A549 (cell line): ENCODE data around the gene SMYD5. TPM values are rescaled to one million over a fixed set of nuclear protein-coding genes. Genes with fewer than 3 reads are reported as not detected.

Experiments used
- ATAC-seq, 2 experiments: fragments of 200-7000 bp in 1 of 2; fragments of >200 bp in 1 of 2; cut with Nextera tagmentation in 1 of 2; cut with Tn5 transposase in 1 of 2; 3 replicates each; pipeline versions ENCODE4 v1.8.0 to v1.9.1; 2018 to 2020; ENCODE audit warnings: mild to moderate bottlenecking in 1 of 2, moderate library complexity in 1 of 2
- CTCF ChIA-PET: fragments of 300-600 bp; sonication (Branson Sonifier 250); formaldehyde crosslinking; extraction: SDS; loops from one replicate; lab custom pipeline; 2021; ENCODE audit warnings: antibody characterized with exemption, inconsistent platforms; lab: Yijun Ruan, JAX
- POLR2A ChIA-PET: fragments of 350-600 bp; formaldehyde crosslinking; extraction: SDS; loops from one replicate; lab custom pipeline; 2021; ENCODE audit warnings: antibody characterized with exemption, inconsistent platforms; lab: Yijun Ruan, JAX
- DNase-seq, 2 experiments: peaks; one replicate each; pipeline versions ENCODE4 v3.0.0 to v3.0.0-alpha.2; 2011 to 2016; ENCODE audit warnings: low read depth in 1 of 2, low spot score in 1 of 2
- FAIRE-seq: peaks from 2 replicates; lab custom pipeline; 2011; peaks lifted over from hg19 to GRCh38; lab: Jason Lieb, UNC
- H3K27ac ChIP-seq, 2 experiments: fragments of >200 bp; sonication (Bioruptor Twin); formaldehyde crosslinking; 3 replicates each; pipeline ENCODE4 v1.5.1; 2016 to 2017
- H3K4me1 ChIP-seq: fragments of >200 bp; sonication (Bioruptor Twin); formaldehyde crosslinking; 3 replicates; pipeline ENCODE4 v1.6.1; 2016
- H3K4me2 ChIP-seq: fragments of >200 bp; sonication (Bioruptor Twin); formaldehyde crosslinking; 3 replicates; pipeline ENCODE4 v1.6.1; 2016
- H3K4me3 ChIP-seq: fragments of >200 bp; sonication (Bioruptor Twin); formaldehyde crosslinking; 3 replicates; pipeline ENCODE4 v1.5.1; 2016
- H3K9me3 ChIP-seq: fragments of >200 bp; sonication (Bioruptor Twin); formaldehyde crosslinking; 3 replicates; pipeline ENCODE4 v1.6.1; 2016
- CBX2 ChIP-seq: fragments of 200-600 bp; sonication (generic); IDR thresholded peaks from 2 replicates; pipeline ENCODE4 v1.6.1; 2016; ENCODE audit warnings: low read depth, mild to moderate bottlenecking, borderline replicate concordance
- CEBPB ChIP-seq, 2 experiments: fragments of >200 bp in 1 of 2; sonication (Bioruptor Twin) in 1 of 2; formaldehyde crosslinking in 1 of 2; IDR thresholded peaks; 2 replicates each; pipeline ENCODE4 v1.6.1; 2012 to 2016
- CHD2 ChIP-seq: fragments of 150-350 bp; IDR thresholded peaks from 2 replicates; pipeline ENCODE4 v1.6.1; 2014; ENCODE audit warnings: low read length; ENCODE audit not compliant: partially characterized antibody
- EHF ChIP-seq: fragments of 250-450 bp; sonication (Bioruptor Pico); IDR thresholded peaks from 2 replicates; pipeline ENCODE4 v1.5.0; 2020; ENCODE audit warnings: mild to moderate bottlenecking
- EHMT2 ChIP-seq: fragments of 200-600 bp; sonication (generic); IDR thresholded peaks from 2 replicates; pipeline ENCODE4 v1.6.1; 2016; ENCODE audit warnings: antibody characterized with exemption, low read depth, mild to moderate bottlenecking, moderate library complexity
- GATA3 ChIP-seq: IDR thresholded peaks from 2 replicates; pipeline ENCODE4 v1.6.1; 2012; ENCODE audit warnings: borderline replicate concordance
- HDAC2 ChIP-seq: fragments of 200-600 bp; sonication (generic); IDR thresholded peaks from 2 replicates; pipeline ENCODE4 v1.6.1; 2016
- HOXA7 ChIP-seq: fragments of 250-450 bp; sonication (Bioruptor Pico); IDR thresholded peaks from 2 replicates; pipeline ENCODE4 v1.5.0; 2020; ENCODE audit warnings: mild to moderate bottlenecking, moderate library complexity
- HOXB13 ChIP-seq: fragments of 250-450 bp; sonication (Bioruptor Pico); IDR thresholded peaks from 2 replicates; pipeline ENCODE4 v1.5.0; 2020; ENCODE audit warnings: low read depth, mild to moderate bottlenecking, moderate library complexity
- KDM5A ChIP-seq: fragments of 200-600 bp; sonication (generic); IDR thresholded peaks from 2 replicates; pipeline ENCODE4 v1.6.1; 2016; ENCODE audit warnings: antibody characterized with exemption, mild to moderate bottlenecking
- MAFK ChIP-seq: fragments of 450-650 bp; IDR thresholded peaks from 2 replicates; pipeline ENCODE4 v1.6.1; 2014; ENCODE audit not compliant: partially characterized antibody
- MAZ ChIP-seq: fragments of 150-350 bp; IDR thresholded peaks from 2 replicates; pipeline ENCODE4 v1.6.1; 2014; ENCODE audit warnings: antibody characterized with exemption, low read depth, low read length, borderline replicate concordance
- MYC ChIP-seq: IDR thresholded peaks from 2 replicates; pipeline ENCODE4 v1.6.1; 2012; ENCODE audit warnings: mild to moderate bottlenecking, inconsistent platforms, low read length, improper control_type of control experiment, borderline replicate concordance
- NFE2L2 ChIP-seq: fragments of 150-350 bp; conservative IDR thresholded peaks from 2 replicates; pipeline ENCODE4 v1.6.1; 2014; ENCODE audit warnings: low read length
- NPAS2 ChIP-seq: fragments of 250-450 bp; sonication (Bioruptor Pico); IDR thresholded peaks from 2 replicates; pipeline ENCODE4 v1.8.0; 2022; ENCODE audit warnings: mild to moderate bottlenecking, moderate library complexity, borderline replicate concordance
- PHF8 ChIP-seq: fragments of 200-600 bp; sonication (generic); IDR thresholded peaks from 2 replicates; pipeline ENCODE4 v1.6.1; 2016; ENCODE audit warnings: low read depth, mild to moderate bottlenecking, antibody characterized with exemption, moderate library complexity, borderline replicate concordance
- POLR2A ChIP-seq: IDR thresholded peaks from 2 replicates; pipeline ENCODE4 v1.6.1; 2012; ENCODE audit warnings: mild to moderate bottlenecking, low read length
- RAD21 ChIP-seq, 2 experiments: fragments of >200 bp in 1 of 2; sonication (Bioruptor Twin) in 1 of 2; formaldehyde crosslinking in 1 of 2; IDR thresholded peaks in 1 of 2; conservative IDR thresholded peaks in 1 of 2; 2 replicates in 1 of 2; 3 replicates in 1 of 2; pipeline ENCODE4 v1.6.1; 2012 to 2018; ENCODE audit warnings: inconsistent platforms in 1 of 2
- RCOR1 ChIP-seq: fragments of 150-350 bp; IDR thresholded peaks from 2 replicates; pipeline ENCODE4 v1.6.1; 2014; ENCODE audit warnings: antibody characterized with exemption, low read length, low read depth
- RFX5 ChIP-seq: fragments of 450-650 bp; IDR thresholded peaks from 2 replicates; pipeline ENCODE4 v1.7.1; 2014; ENCODE audit warnings: antibody characterized with exemption, mild to moderate bottlenecking, moderate library complexity
- RNF2 ChIP-seq: fragments of 200-600 bp; sonication (generic); IDR thresholded peaks from 2 replicates; pipeline ENCODE4 v1.6.1; 2016; ENCODE audit warnings: low read depth, mild to moderate bottlenecking, antibody characterized with exemption, moderate library complexity, borderline replicate concordance
- SMC3 ChIP-seq: fragments of >200 bp; sonication (Bioruptor Twin); formaldehyde crosslinking; IDR thresholded peaks from 3 replicates; pipeline ENCODE4 v1.6.1; 2018; ENCODE audit warnings: inconsistent platforms
- ZC3H11A ChIP-seq: fragments of 450-650 bp; IDR thresholded peaks from 2 replicates; pipeline ENCODE4 v1.6.1; 2014; ENCODE audit warnings: antibody characterized with exemption, mild to moderate bottlenecking
- ZFP36 ChIP-seq: fragments of 450-650 bp; IDR thresholded peaks from 2 replicates; pipeline ENCODE4 v1.6.1; 2014; ENCODE audit warnings: borderline replicate concordance; ENCODE audit not compliant: partially characterized antibody
- ZSCAN20 ChIP-seq: fragments of 250-450 bp; sonication (Bioruptor Pico); IDR thresholded peaks from 2 replicates; pipeline ENCODE4 v1.8.0; 2022; ENCODE audit warnings: mild to moderate bottlenecking, moderate library complexity
- WGBS: methylation state at CpG from one replicate; pipeline ENCODE4 v1.1.6; 2017; ENCODE audit errors: missing lambda C conversion rate; 5-methylcytosine and 5-hydroxymethylcytosine counted together
- polyA plus RNA-seq, 4 experiments: library from polyadenylated mRNA; depleted of rRNA in 3 of 4; stranded (reverse); fragments of >200 nt; fragmentation: RNase III in 1 of 4; extraction: RNeasy Plus Mini Kit Qiagen cat#74134 plus additional on column Dnase treatment in 1 of 4; gene quantifications; 2 replicates in 3 of 4; 3 replicates in 1 of 4; pipeline ENCODE4 v1.2.3, GENCODE V29; 2011 to 2017
- TF ChIP-seq, protein P1 (sequence below): fragments of >200 bp; sonication (Bioruptor Twin); formaldehyde crosslinking; IDR thresholded peaks from 2 replicates; pipeline ENCODE4 v1.6.1; 2016
- TF ChIP-seq, protein P2 (sequence below): IDR thresholded peaks from 2 replicates; pipeline ENCODE4 v1.6.1; 2012; ENCODE audit warnings: low read depth, borderline replicate concordance
- TF ChIP-seq, protein P3 (sequence below): fragments of 250-450 bp; sonication (Bioruptor Pico); IDR thresholded peaks from 2 replicates; pipeline ENCODE4 v1.5.0; 2021; ENCODE audit warnings: mild to moderate bottlenecking, moderate library complexity, borderline replicate concordance
- TF ChIP-seq, protein P4 (sequence below): fragments of 450-650 bp; IDR thresholded peaks from 2 replicates; pipeline ENCODE4 v1.6.1; 2014; ENCODE audit warnings: antibody characterized with exemption
- TF ChIP-seq, protein P5 (sequence below): IDR thresholded peaks from 2 replicates; pipeline ENCODE4 v1.6.1; 2012
- TF ChIP-seq, protein P6 (sequence below): fragments of 150-350 bp; IDR thresholded peaks from 2 replicates; pipeline ENCODE4 v1.6.1; 2014; ENCODE audit warnings: low read depth, mild to moderate bottlenecking, low read length

Gene SMYD5
- polyA plus RNA-seq, 2 of the 4 experiments (the other 2 are of a cell fraction): 40.3 to 46.7 TPM

DNA sequence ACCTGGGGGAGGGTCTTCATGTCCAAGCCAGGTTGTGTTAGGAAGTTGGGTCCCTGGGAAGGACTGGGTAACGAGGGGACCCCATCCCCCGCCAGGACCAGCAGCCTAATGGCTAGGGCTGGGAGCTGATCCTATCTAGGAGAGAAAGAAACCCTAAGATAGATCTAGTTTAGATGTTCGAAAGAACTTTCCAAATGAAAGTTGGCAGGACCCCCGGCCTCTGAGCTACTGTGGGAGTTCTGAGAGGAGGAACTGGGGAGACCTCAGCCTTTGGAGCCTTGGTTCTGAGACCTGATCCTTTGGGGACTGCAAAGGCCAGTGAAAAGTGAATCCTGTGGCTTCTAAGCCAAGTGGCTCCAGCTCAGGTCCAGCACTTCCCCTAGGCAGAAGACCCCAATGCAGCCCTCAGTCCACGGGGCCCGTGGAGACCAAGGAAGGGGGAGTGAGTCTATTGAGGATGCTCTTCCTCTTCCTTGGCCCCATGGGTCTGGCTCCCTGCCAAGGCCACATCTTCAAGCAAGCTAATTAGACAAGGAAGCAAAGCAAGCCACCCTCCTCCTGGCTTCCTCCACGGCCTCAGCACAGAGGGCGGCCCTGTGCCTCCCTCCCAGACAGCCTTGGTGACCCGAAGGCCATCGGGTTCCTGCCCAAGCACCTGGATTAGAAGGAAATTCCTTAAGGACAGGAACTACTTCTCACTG, 43.5 kb downstream of the SMYD5 start:
- CTCF ChIA-PET: interaction anchor here (0.8 to 4.8 kb wide), 11 partner anchors 9 to 172 kb away, joined by 3 to 50 read pairs (median 6); partner anchors contain the start of genes EGR4 and PRADC1
- DNase-seq (no peak), FAIRE-seq (no peak), ATAC-seq (no peak)
- H3K4me2 ChIP-seq: no peak overlapping the region
- no peaks in the 10 kb centered on the region for H3K4me1 ChIP-seq
- H3K4me3 ChIP-seq: no peak overlapping the region
- 80% methylated on average over 10 of the region's 10 CpGs for WGBS
- H3K27ac ChIP-seq: no peak overlapping the region
- no peaks in the 10 kb centered on the region for H3K9me3 ChIP-seq
- TF ChIP-seq, protein P1, sequence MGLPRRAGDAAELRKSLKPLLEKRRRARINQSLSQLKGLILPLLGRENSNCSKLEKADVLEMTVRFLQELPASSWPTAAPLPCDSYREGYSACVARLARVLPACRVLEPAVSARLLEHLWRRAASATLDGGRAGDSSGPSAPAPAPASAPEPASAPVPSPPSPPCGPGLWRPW: no peak
- TF ChIP-seq HOXB13 (CRISPR knock-in tag) (no peak), KDM5A (no peak), MYC (no peak), RCOR1 (no peak), RAD21 (conservative IDR thresholded peaks at IDR 0.05 in 1 of 2, IDR thresholded peaks at IDR 0.05 in 1 of 2) (no peak), RNF2 (no peak), GATA3 (no peak), MAFK (no peak), NPAS2 (no peak), ZSCAN20 (CRISPR knock-in tag) (no peak), NFE2L2 (no peak), RFX5 (no peak), POLR2A (no peak), ZC3H11A (no peak), EHMT2 (no peak)
- TF ChIP-seq, protein P2, sequence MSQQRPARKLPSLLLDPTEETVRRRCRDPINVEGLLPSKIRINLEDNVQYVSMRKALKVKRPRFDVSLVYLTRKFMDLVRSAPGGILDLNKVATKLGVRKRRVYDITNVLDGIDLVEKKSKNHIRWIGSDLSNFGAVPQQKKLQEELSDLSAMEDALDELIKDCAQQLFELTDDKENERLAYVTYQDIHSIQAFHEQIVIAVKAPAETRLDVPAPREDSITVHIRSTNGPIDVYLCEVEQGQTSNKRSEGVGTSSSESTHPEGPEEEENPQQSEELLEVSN: no peak
- TF ChIP-seq, protein P3, sequence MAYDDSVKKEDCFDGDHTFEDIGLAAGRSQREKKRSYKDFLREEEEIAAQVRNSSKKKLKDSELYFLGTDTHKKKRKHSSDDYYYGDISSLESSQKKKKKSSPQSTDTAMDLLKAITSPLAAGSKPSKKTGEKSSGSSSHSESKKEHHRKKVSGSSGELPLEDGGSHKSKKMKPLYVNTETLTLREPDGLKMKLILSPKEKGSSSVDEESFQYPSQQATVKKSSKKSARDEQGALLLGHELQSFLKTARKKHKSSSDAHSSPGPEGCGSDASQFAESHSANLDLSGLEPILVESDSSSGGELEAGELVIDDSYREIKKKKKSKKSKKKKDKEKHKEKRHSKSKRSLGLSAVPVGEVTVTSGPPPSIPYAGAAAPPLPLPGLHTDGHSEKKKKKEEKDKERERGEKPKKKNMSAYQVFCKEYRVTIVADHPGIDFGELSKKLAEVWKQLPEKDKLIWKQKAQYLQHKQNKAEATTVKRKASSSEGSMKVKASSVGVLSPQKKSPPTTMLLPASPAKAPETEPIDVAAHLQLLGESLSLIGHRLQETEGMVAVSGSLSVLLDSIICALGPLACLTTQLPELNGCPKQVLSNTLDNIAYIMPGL (CRISPR knock-in tag): no peak
- TF ChIP-seq, protein P4, sequence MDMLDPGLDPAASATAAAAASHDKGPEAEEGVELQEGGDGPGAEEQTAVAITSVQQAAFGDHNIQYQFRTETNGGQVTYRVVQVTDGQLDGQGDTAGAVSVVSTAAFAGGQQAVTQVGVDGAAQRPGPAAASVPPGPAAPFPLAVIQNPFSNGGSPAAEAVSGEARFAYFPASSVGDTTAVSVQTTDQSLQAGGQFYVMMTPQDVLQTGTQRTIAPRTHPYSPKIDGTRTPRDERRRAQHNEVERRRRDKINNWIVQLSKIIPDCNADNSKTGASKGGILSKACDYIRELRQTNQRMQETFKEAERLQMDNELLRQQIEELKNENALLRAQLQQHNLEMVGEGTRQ: no peak
- TF ChIP-seq, protein P5, sequence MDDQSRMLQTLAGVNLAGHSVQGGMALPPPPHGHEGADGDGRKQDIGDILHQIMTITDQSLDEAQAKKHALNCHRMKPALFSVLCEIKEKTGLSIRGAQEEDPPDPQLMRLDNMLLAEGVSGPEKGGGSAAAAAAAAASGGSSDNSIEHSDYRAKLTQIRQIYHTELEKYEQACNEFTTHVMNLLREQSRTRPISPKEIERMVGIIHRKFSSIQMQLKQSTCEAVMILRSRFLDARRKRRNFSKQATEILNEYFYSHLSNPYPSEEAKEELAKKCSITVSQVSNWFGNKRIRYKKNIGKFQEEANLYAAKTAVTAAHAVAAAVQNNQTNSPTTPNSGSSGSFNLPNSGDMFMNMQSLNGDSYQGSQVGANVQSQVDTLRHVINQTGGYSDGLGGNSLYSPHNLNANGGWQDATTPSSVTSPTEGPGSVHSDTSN: no peak
- POLR2A ChIA-PET: interaction anchor here (1.4 to 2.1 kb wide), 2 partner anchors 13 to 24 kb away, joined by 5 to 8 read pairs; partner anchors contain the start of genes CCT7 and PRADC1

DNA sequence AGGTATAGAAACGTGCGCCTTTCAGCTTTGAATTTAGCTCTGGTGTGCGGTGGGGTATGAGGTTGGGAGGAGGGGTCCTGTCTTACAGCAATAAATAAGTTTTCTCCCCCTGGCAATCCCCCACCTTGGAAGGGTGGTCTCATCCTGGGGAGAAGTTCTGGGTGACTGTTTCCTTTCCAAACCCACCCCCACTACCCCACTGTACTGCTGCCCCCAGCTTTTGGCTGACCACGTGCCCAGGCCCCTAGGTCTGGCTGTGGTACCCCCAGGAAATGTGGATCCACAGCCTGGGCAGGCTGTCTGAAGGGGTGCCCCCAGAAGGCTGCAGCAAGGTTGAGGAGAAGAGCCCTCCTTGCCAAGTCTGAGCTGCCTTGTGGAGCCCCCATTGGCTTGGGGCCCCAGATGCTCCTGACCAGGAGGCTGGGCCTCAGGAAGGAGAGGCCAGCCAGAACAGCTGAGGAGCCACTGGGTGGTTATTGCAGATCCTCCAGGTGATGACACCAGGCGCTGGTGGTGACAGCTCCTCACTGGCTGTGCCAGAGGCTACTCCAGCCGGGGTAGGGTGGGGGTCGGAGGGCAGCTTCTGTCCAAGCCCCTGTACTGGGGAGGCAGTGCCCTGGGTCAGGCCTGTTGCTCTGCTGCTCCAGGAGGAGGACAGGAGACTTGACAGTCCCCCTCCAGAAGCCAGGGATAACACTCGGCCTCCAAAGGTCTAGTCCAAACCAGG, 44.3 kb downstream of the SMYD5 start:
- POLR2A ChIA-PET: interaction anchor here (1.4 to 2.1 kb wide), 2 partner anchors 14 to 25 kb away, joined by 5 to 8 read pairs; partner anchors contain the start of genes CCT7 and PRADC1
- ATAC-seq (no peak), FAIRE-seq (no peak), DNase-seq (no peak)
- Histone ChIP-seq H3K9me3 (no peaks in the 10 kb centered on the region), H3K4me1 (no peaks in the 10 kb centered on the region), H3K27ac (no peak overlapping the region), H3K4me3 (no peak overlapping the region), H3K4me2 (no peak overlapping the region)
- WGBS: 81% methylated on average over 5 of the region's 8 CpGs
- CTCF ChIA-PET: interaction anchor here (0.8 to 4.8 kb wide), 15 partner anchors 9 to 364 kb away, joined by 3 to 50 read pairs (median 6); partner anchors contain the start of genes CCT7, EGR4 and PRADC1
- TF ChIP-seq SMC3 (no peak), CHD2 (no peak), HOXA7 (CRISPR knock-in tag) (no peak), MAZ (no peak), NFE2L2 (no peak), EHF (CRISPR knock-in tag) (no peak), GATA3 (no peak), POLR2A (no peak), HDAC2 (no peak), MAFK (no peak), CBX2 (no peak), ZFP36 (no peak), EHMT2 (no peak), PHF8 (no peak), CEBPB (IDR thresholded peaks at IDR 0.05) (no peak)
- TF ChIP-seq, protein P6, sequence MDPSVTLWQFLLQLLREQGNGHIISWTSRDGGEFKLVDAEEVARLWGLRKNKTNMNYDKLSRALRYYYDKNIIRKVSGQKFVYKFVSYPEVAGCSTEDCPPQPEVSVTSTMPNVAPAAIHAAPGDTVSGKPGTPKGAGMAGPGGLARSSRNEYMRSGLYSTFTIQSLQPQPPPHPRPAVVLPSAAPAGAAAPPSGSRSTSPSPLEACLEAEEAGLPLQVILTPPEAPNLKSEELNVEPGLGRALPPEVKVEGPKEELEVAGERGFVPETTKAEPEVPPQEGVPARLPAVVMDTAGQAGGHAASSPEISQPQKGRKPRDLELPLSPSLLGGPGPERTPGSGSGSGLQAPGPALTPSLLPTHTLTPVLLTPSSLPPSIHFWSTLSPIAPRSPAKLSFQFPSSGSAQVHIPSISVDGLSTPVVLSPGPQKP: no peak
